Endothelial cell of hepatic sinusoid (primary cell): ENCODE measurements around the gene LTA4H.

ENCODE experiments used
- in situ Hi-C: cut with HindIII; loops from 2 replicates; pipeline ENCODE4 v1.10.0; 2017; ENCODE audit warnings: low sequenced_read_pairs

The LTA4H gene

DNA sequence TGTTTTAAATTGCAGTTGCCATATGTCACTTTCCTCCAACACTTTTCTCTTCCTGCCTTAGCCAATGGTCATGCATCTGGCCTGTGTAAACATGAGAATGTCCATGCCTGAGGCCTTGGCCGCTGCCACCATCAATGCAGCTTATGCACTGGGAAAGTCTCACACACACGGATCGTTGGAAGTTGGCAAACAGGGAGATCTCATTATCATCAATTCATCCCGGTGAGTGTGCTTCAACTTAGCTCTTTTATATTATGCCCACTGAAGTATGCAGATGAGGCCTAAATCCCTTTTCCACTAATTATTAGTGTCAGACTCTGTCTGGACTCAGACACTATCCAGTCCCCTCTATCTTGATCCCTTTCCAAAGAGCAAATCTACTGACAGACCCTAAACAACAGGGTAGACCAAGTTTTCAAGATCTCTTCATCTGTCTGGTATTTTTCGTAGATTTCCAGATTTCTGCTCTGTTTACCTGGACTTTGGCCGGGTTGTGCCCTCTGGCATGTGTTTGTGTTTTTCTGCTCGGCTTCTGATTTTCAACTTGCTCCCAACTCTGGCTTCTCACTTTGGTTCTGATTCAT lies 69.0 kb downstream of the LTA4H start:
- in situ Hi-C loops = no loop called here

DNA sequence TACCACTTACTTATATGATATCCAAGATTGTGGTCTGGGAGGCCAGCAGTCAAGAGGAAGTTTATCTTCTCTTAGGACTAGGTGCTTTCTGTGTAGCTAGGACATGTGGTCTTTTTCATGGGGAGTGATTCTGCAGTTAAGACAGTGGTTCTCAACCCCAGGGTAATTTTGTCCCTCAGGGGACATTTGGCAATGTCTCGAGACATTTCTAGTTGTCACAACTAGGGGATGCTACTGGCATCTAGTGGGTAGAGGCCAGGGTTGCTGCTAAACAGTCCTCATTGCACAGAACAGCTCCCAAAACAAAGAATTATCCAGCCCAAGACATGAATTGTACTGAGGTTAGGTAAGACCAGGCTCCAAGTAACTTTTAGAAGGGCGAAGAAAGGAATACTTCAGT lies 72.3 kb downstream of the LTA4H start:
- in situ Hi-C loops = no loop called here

DNA sequence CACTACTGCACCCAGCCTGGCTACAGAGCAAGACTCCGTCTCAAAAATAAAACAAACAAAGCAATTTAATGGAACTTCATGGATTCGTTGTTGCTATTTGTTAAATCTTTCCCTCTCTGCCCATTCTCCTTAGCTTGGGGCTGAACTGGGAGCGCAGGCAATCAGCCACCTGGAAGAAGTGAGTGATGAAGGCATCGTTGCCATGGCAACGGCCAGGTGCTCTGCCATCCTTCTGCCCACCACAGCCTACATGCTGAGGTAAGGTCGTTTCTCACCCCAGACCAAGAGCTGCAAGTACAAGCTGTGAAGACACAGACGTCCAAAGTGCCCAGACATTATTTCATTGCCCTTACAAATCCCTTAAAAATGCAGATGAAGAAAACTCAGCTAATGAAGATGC lies 73.2 kb downstream of the LTA4H start:
- in situ Hi-C loops = no loop called here

DNA sequence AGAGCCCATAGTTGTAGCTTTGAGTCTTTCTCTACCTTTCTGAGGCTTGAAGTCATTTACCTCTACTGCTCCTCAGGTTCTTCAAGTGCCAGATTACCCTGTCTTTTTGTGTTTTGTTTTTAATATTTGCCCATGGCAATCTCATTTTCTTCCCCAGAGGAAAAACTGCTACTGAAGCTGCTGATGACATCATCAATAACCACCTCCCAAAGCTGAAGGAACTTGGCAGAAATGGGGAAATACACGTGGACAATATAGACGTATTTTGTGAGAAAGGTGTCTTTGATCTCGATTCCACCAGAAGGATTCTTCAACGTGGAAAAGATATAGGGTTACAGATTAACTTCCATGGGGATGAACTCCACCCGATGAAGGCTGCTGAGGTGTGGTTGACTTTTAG lies 75.1 kb downstream of the LTA4H start:
- in situ Hi-C loops = no loop called here

DNA sequence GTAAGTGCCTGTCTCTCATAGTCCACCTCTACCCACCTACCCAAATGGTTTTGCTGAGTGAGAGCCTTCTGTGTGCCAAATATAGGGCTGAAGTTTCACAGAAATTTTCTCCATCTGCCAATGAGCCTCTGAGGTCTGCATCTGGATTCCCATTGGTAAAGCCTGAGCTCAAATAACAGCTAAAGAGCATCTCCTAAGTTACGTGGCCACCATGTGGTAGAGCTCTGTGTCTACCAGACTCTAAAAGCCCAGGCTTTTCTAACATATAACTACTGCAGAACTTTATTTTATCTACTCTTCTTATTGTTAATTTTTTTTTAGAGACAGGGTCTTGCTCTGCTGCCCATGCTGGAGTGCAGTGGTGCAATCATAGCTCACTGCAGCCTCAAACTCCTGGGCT lies 76.3 kb downstream of the LTA4H start:
- in situ Hi-C loops = loop anchor here (5.0 kb wide), 1 partner anchor 62 kb away; no protein-coding TSS in a partner anchor

DNA sequence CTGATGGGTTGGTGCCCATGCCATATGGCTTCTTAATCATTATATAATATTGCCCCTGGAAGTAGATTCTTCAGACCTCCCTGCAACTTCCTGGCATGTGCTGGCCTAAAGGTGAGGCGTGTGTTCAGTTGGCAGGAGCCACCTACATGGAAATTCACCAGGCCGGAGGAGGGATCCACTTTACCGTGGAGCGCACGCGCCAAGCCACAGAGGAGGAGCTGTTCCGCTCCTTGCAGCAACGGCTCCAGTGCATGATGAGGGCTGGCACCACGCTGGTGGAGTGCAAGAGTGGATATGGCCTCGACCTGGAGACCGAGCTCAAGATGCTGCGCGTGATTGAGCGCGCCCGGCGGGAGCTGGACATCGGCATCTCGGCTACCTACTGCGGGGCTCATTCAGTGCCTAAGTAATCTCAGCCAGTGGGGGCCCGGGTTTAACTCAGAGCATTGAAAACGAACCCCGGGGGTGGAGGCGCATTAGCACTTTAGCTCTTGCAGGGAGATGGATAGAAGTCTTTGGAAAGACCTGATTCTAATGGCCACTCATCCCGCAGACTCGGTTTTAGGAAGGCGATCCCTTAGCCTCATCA lies 78.7 kb downstream of the LTA4H start:
- in situ Hi-C loops = loop anchor here (5.0 kb wide), 1 partner anchor 59 kb away; no protein-coding TSS in a partner anchor

DNA sequence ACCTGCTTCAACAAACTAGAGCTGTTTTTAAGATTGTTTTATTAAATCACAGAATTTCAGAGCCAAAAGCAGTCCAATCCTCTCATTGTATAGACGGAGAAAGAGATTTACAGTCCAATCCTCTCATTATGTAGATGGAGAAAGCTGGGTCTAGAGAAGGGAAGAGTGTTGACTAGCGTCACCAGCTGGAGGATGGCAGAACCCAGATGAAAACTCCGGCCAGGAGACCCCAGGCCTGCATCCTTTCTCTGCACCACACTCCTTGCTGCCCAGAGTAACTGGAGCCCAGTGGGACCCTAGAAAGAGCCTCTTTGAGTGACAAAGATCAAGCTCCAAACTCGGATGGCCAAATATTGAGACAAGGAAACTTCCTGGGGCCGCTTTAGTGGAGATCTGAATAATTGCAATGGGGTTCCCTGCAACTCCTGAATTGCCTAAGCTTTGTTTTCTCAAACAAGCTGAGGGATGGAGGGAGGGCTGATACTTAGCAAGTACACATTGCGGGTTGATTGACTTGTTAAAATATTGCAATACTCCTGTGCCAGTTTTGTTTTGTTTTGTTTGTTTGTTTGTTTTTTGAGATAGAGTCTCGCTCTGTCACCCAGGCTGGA lies 79.7 kb downstream of the LTA4H start:
- in situ Hi-C loops = loop anchor here (5.0 kb wide), 1 partner anchor 58 kb away; no protein-coding TSS in a partner anchor

DNA sequence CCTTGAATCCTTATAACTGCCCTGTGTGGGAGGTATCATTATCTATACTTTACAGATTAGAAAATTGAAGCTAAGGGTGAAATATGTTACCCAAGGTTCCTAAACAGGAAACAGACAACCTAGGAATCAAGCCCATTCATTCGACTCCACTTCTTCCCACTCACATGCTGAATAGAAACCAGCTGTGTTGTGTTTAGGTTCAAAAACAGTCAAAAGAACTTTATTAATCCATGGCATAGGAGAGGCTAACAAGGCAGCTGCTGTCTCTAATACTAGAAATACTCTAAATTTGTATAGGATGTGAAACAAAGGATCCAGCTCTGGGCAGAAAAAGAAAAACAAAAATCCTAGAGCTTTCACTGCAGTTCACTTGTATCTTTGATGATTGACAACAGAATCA lies 82.4 kb downstream of the LTA4H start:
- in situ Hi-C loops = no loop called here

DNA sequence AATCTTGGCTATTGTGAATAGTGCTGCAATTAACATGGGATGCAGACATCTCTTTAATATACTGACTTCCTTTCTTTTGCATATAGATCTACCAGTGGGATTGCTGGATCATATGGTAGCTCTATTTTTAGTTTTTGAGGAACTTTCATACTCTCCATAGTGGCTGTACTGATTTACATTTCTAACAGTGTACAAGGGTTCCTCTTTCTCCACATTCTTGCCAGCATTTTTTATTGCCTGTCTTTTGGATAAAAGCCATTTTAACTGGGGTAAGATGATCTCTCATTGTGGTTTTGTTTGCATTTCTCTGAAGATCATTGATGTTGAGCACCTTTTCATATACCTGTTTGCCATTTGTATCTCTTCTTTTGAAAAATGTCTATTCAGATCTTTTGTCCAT lies 83.9 kb downstream of the LTA4H start:
- in situ Hi-C loops = no loop called here
